Psoas muscle (tissue), 8 donors: ENCODE data around the gene KRTAP12-2. TPM values are rescaled to one million over a fixed set of nuclear protein-coding genes. Genes with fewer than 3 reads are reported as not detected.
"Not testable (repeated sequence)": the region's sequence is repeated elsewhere in the genome, so short reads cannot be mapped to it uniquely, and the experiment has no call there.

ENCODE experiments used
- ATAC-seq, 4 donors: fragments of 200-7000 bp; cut with Tn5 transposase; one replicate each; pipeline ENCODE4 v1.9.1; 2020; ENCODE audit warnings: moderate library complexity in 3 of 4, mild to moderate bottlenecking in 2 of 4
- DNase-seq, 2 donors: peaks; one replicate each; pipeline ENCODE4 v3.0.0-alpha.2; 2020
- H3K27ac ChIP-seq: fragments of 200-600 bp; one replicate; pipeline ENCODE4 v1.8.0; 2022
- H3K27me3 ChIP-seq, 3 donors: fragments of 200-600 bp in 1 of 3; one replicate each; pipeline versions ENCODE4 v1.6.1 to v1.8.0; 2013 to 2022; ENCODE audit warnings: low read length in 2 of 3, mild to moderate bottlenecking in 2 of 3, moderate library complexity in 1 of 3; ENCODE audit not compliant: insufficient read depth in 3 of 3
- H3K36me3 ChIP-seq, 2 donors: fragments of 200-600 bp in 1 of 2; one replicate each; pipeline versions ENCODE4 v1.6.1 to v1.8.0; 2013 to 2022; ENCODE audit warnings: low read depth in 1 of 2, mild to moderate bottlenecking in 1 of 2, moderate library complexity in 1 of 2; ENCODE audit not compliant: insufficient read depth in 1 of 2
- H3K4me1 ChIP-seq: fragments of 200-600 bp; one replicate; pipeline ENCODE4 v1.8.0; 2022
- H3K4me3 ChIP-seq: fragments of 200-600 bp; one replicate; pipeline ENCODE4 v1.8.0; 2022; ENCODE audit warnings: mild to moderate bottlenecking
- H3K9me3 ChIP-seq: fragments of 200-600 bp; one replicate; pipeline ENCODE4 v1.8.0; 2022
- CTCF ChIP-seq: fragments of 200-600 bp; IDR thresholded peaks from one replicate; pipeline ENCODE4 v1.8.0; 2022; ENCODE audit warnings: antibody characterized with exemption
- WGBS, 3 donors: extraction: QIAGEN DNeasy Blood & Tissue Kit; methylation state at CpG; one replicate each; pipeline versions ENCODE4 v1.1.6 to v1.1.7; 2013; 5-methylcytosine and 5-hydroxymethylcytosine counted together
- intact Hi-C, 2 donors: fragments of 100-400 bp; cut with DNase I; formaldehyde crosslinking; loops; one replicate each; pipeline versions ENCODE4 v1.11.0 to v1.14.2; 2022
- polyA plus RNA-seq, 3 donors: library from polyadenylated mRNA; stranded (reverse); fragments of 200-250 nt; gene quantifications; one replicate each; pipeline ENCODE4 v1.2.3, GENCODE V29; 2013
- total RNA-seq, 4 donors: library from RNA; stranded (reverse); fragmentation: NEBNext Ultra II Directional in 2 of 4; extraction: Animal tissue kit (Norgen Biotek cat#: 25700) in 2 of 4; gene quantifications; one replicate each; pipeline versions ENCODE4 v1.2.1 to v1.2.4, GENCODE V29; 2021 to 2023
- donor health status: healthy with polysubstance abuse.
- donor health status: DM: no; HTN: no; CAD: no; lungs with moderate emphysema.
- donor health status: Bipolar disorder and iron deficiency.
- donor health status: healthy.
- donor health status: DM: yes; HTN: yes; CAD: no.
- donor health status: DM: no; HTN: no; CAD: no.
- donor health status: DM: no; HTN: no; CAD: no.
- donor health status: DM: yes; HTN: yes; CAD: no.

The KRTAP12-2 gene
- total and polyA plus RNA-seq, 7 donors, result not detected

GRCh38 chr21:44647222-44647552 lies 19.5 kb downstream of the KRTAP12-2 start:
- Histone ChIP-seq H3K4me1 (no peaks in the 10 kb centered on the region), H3K27me3 (peaks cover 0 to 43% (median 6%) of the 10 kb centered on the region in 3 donors), H3K27ac (no peak overlapping the region), H3K36me3 (no peaks in the 10 kb centered on the region), H3K4me3 (no peak overlapping the region), H3K9me3 (peaks cover 3% of the 10 kb centered on the region)
- DNase-seq (no peak), ATAC-seq (no peak)
- intact Hi-C loops, result no loop called here
- WGBS, 3 donors, result 15 to 26% (median 18%) methylated on average over 8 of the region's 8 CpGs
- no peak for TF ChIP-seq CTCF

- DNase-seq, H3K4me1 ChIP-seq, intact Hi-C loops, H3K9me3 ChIP-seq, ATAC-seq, H3K4me3 ChIP-seq, H3K27ac ChIP-seq, H3K36me3 ChIP-seq: not testable (repeated sequence)
- H3K27me3 ChIP-seq, result peaks cover 0 to 43% (median 6%) of the 10 kb centered on the region in 3 donors
- WGBS, 3 donors, result 35 to 44% (median 38%) methylated on average over 21 of the region's 21 CpGs
Observed at GRCh38 chr21:44646366-44647221, 20.1 kb downstream of the KRTAP12-2 start, which contains the start of gene KRTAP10-11. Gene KRTAP10-11, plus strand, starts transcription at chr21:44646414. Its CDS starts 45 bp downstream, at chr21:44646459.

GRCh38 chr21:44644878-44645277 lies 21.8 kb downstream of the KRTAP12-2 start:
- H3K27me3 ChIP-seq, result peaks cover 0 to 42% (median 14%) of the 10 kb centered on the region in 3 donors
- no peak overlapping the region for H3K4me3 ChIP-seq
- DNase-seq (no peak), ATAC-seq (no peak)
- WGBS, 3 donors, result 47 to 48% (median 48%) methylated on average over 2 of the region's 2 CpGs
- H3K27ac ChIP-seq, result no peak overlapping the region
- intact Hi-C loops, result no loop called here
- H3K9me3 ChIP-seq, result peaks cover 3% of the 10 kb centered on the region
- no peaks in the 10 kb centered on the region for H3K4me1 ChIP-seq
- H3K36me3 ChIP-seq, result no peaks in the 10 kb centered on the region
- TF ChIP-seq CTCF, result no peak

- ATAC-seq, result no peak
- DNase-seq, result no peak
- H3K27ac ChIP-seq, result no peak overlapping the region
- WGBS, 3 donors, result 43 to 70% (median 63%) methylated on average over 14 of the region's 14 CpGs
- no peak overlapping the region for H3K4me3 ChIP-seq
- peaks cover 0 to 44% (median 15%) of the 10 kb centered on the region in 3 donors for H3K27me3 ChIP-seq
- peaks cover 3% of the 10 kb centered on the region for H3K9me3 ChIP-seq
- TF ChIP-seq CTCF, result no peak
- no peaks in the 10 kb centered on the region for H3K36me3 ChIP-seq
- intact Hi-C loops, result no loop called here
- no peaks in the 10 kb centered on the region for H3K4me1 ChIP-seq
Observed at GRCh38 chr21:44643741-44644310, 22.9 kb downstream of the KRTAP12-2 start.

GRCh38 chr21:44640761-44641160 lies 26.0 kb downstream of the KRTAP12-2 start:
- ATAC-seq (no peak), DNase-seq (no peak)
- no peak for TF ChIP-seq CTCF
- Histone ChIP-seq H3K4me3 (no peak overlapping the region), H3K36me3 (no peaks in the 10 kb centered on the region), H3K27ac (no peak overlapping the region), H3K4me1 (no peaks in the 10 kb centered on the region), H3K9me3 (peaks cover 3% of the 10 kb centered on the region), H3K27me3 (peaks cover 0 to 33% (median 16%) of the 10 kb centered on the region in 3 donors)
- intact Hi-C loops, result no loop called here
- WGBS, 3 donors, result 79 to 84% (median 82%) methylated on average over 5 of the region's 5 CpGs
